HepG2 (cell line): Measurements from ENCODE around the gene ARL4D.
"Not testable (repeated sequence)": the region's sequence is repeated elsewhere in the genome, so short reads cannot be mapped to it uniquely, and the experiment has no call there.

Source experiments
- CBX5 ChIP-seq: sonication (generic); formaldehyde crosslinking; IDR thresholded peaks from 2 replicates; pipeline ENCODE4 v1.4.0; 2020; ENCODE audit warnings: missing genetic modification reagents, borderline replicate concordance
- KDM1A ChIP-seq: IDR thresholded peaks from 2 replicates; pipeline ENCODE4 v1.6.1; 2016; ENCODE audit warnings: missing compliant biosample characterization
- NFRKB ChIP-seq: fragments of 450-650 bp; IDR thresholded peaks from 2 replicates; pipeline ENCODE4 v1.6.1; 2017
- PITX1 ChIP-seq: sonication (generic); formaldehyde crosslinking; IDR thresholded peaks from 2 replicates; pipeline ENCODE4 v1.5.1; 2020; ENCODE audit warnings: mild to moderate bottlenecking, missing genetic modification reagents
- POLR2AphosphoS5 ChIP-seq: IDR thresholded peaks from 2 replicates; pipeline ENCODE4 v1.6.1; 2012; ENCODE audit warnings: low read depth, low read length
- RNF2 ChIP-seq: fragments of 450-650 bp; conservative IDR thresholded peaks from 2 replicates; pipeline ENCODE4 v1.6.1; 2016; ENCODE audit warnings: low read depth
- TGIF2 ChIP-seq: IDR thresholded peaks from 2 replicates; pipeline ENCODE4 v1.6.1; 2016; ENCODE audit warnings: control low read depth, missing compliant biosample characterization
- ZFP1 ChIP-seq: IDR thresholded peaks from 2 replicates; pipeline ENCODE4 v1.6.1; 2016
- ZNF33A ChIP-seq: sonication (generic); formaldehyde crosslinking; IDR thresholded peaks from 2 replicates; pipeline ENCODE4 v1.5.1; 2020; ENCODE audit warnings: missing genetic modification reagents, mild to moderate bottlenecking, moderate library complexity, borderline replicate concordance
- ZNF75D ChIP-seq: sonication (generic); formaldehyde crosslinking; IDR thresholded peaks from 2 replicates; pipeline ENCODE4 v1.8.1; 2023; ENCODE audit warnings: missing genetic modification reagents, mild to moderate bottlenecking, borderline replicate concordance
- ZNF773 ChIP-seq: sonication (generic); formaldehyde crosslinking; IDR thresholded peaks from 2 replicates; pipeline ENCODE4 v1.4.0; 2020; ENCODE audit warnings: missing genetic modification reagents, borderline replicate concordance
- ZZZ3 ChIP-seq: sonication (generic); formaldehyde crosslinking; IDR thresholded peaks from 2 replicates; pipeline ENCODE4 v1.4.0; 2020; ENCODE audit warnings: missing genetic modification reagents, mild to moderate bottlenecking, borderline replicate concordance
- TF ChIP-seq, protein P1 (sequence below): sonication (generic); formaldehyde crosslinking; IDR thresholded peaks from 2 replicates; pipeline ENCODE4 v1.4.0; 2020; ENCODE audit warnings: mild to moderate bottlenecking, missing genetic modification reagents
- TF ChIP-seq, protein P2 (sequence below): fragments of 450-650 bp; IDR thresholded peaks from 2 replicates; pipeline ENCODE4 v1.6.1; 2017; ENCODE audit warnings: mild to moderate bottlenecking

DNA sequence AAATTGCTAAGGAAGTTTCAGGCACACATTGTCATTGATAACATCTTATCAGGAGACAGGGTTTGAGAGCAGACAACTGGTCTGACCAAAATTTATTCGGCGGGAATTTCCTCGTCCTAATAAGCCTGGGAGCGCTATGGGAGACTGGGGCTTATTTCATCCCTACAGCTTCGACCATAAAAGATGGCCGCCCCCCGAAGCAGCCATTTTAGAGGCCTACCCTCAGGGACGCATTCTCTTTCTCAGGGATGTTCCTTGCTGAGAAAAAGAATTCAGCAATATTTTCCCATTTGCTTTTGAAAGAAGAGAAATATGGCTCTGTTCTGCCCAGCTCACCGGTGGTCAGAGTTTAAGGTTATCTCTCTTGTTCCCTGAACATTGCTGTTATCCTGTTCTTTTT, 32.9 kb upstream of the ARL4D start:
- TF ChIP-seq RNF2; NFRKB; TGIF2 (CRISPR knock-in tag); KDM1A (CRISPR knock-in tag); ZNF75D; POLR2AphosphoS5; CBX5 (CRISPR knock-in tag); ZNF33A (CRISPR knock-in tag); ZFP1 (CRISPR knock-in tag); PITX1; ZNF773; ZZZ3 (CRISPR knock-in tag): not testable (repeated sequence)
- TF ChIP-seq, protein P1, sequence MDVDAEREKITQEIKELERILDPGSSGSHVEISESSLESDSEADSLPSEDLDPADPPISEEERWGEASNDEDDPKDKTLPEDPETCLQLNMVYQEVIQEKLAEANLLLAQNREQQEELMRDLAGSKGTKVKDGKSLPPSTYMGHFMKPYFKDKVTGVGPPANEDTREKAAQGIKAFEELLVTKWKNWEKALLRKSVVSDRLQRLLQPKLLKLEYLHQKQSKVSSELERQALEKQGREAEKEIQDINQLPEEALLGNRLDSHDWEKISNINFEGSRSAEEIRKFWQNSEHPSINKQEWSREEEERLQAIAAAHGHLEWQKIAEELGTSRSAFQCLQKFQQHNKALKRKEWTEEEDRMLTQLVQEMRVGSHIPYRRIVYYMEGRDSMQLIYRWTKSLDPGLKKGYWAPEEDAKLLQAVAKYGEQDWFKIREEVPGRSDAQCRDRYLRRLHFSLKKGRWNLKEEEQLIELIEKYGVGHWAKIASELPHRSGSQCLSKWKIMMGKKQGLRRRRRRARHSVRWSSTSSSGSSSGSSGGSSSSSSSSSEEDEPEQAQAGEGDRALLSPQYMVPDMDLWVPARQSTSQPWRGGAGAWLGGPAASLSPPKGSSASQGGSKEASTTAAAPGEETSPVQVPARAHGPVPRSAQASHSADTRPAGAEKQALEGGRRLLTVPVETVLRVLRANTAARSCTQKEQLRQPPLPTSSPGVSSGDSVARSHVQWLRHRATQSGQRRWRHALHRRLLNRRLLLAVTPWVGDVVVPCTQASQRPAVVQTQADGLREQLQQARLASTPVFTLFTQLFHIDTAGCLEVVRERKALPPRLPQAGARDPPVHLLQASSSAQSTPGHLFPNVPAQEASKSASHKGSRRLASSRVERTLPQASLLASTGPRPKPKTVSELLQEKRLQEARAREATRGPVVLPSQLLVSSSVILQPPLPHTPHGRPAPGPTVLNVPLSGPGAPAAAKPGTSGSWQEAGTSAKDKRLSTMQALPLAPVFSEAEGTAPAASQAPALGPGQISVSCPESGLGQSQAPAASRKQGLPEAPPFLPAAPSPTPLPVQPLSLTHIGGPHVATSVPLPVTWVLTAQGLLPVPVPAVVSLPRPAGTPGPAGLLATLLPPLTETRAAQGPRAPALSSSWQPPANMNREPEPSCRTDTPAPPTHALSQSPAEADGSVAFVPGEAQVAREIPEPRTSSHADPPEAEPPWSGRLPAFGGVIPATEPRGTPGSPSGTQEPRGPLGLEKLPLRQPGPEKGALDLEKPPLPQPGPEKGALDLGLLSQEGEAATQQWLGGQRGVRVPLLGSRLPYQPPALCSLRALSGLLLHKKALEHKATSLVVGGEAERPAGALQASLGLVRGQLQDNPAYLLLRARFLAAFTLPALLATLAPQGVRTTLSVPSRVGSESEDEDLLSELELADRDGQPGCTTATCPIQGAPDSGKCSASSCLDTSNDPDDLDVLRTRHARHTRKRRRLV, result not testable (repeated sequence)
- TF ChIP-seq, protein P2, sequence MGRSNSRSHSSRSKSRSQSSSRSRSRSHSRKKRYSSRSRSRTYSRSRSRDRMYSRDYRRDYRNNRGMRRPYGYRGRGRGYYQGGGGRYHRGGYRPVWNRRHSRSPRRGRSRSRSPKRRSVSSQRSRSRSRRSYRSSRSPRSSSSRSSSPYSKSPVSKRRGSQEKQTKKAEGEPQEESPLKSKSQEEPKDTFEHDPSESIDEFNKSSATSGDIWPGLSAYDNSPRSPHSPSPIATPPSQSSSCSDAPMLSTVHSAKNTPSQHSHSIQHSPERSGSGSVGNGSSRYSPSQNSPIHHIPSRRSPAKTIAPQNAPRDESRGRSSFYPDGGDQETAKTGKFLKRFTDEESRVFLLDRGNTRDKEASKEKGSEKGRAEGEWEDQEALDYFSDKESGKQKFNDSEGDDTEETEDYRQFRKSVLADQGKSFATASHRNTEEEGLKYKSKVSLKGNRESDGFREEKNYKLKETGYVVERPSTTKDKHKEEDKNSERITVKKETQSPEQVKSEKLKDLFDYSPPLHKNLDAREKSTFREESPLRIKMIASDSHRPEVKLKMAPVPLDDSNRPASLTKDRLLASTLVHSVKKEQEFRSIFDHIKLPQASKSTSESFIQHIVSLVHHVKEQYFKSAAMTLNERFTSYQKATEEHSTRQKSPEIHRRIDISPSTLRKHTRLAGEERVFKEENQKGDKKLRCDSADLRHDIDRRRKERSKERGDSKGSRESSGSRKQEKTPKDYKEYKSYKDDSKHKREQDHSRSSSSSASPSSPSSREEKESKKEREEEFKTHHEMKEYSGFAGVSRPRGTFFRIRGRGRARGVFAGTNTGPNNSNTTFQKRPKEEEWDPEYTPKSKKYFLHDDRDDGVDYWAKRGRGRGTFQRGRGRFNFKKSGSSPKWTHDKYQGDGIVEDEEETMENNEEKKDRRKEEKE, result not testable (repeated sequence)
